ENCODE results near the gene GRIK4.

GRIK4 gene

GRCh38 chr11:120863359-120863758, 351.8 kb downstream of the GRIK4 start:
- no peak for DNase-seq

GRCh38 chr11:120867024-120867423, 355.5 kb downstream of the GRIK4 start:
- no peak for DNase-seq

GRCh38 chr11:120867531-120867930, 356.0 kb downstream of the GRIK4 start:
- DNase-seq = no peak

- DNase-seq = no peak
Measured at GRCh38 chr11:120867988-120868387, 356.4 kb downstream of the GRIK4 start.

GRCh38 chr11:120869097-120869496, 357.5 kb downstream of the GRIK4 start:
- DNase-seq = no peak

- DNase-seq = no peak
Measured at GRCh38 chr11:120869516-120870011, 358.0 kb downstream of the GRIK4 start.

GRCh38 chr11:120871194-120871593, 359.6 kb downstream of the GRIK4 start:
- DNase-seq = no peak

GRCh38 chr11:120871924-120872323, 360.4 kb downstream of the GRIK4 start:
- no peak for DNase-seq

GRCh38 chr11:120873966-120874735, 362.6 kb downstream of the GRIK4 start:
- no peak for DNase-seq

GRCh38 chr11:120875986-120876385, 364.4 kb downstream of the GRIK4 start:
- DNase-seq = no peak

GRCh38 chr11:120877746-120878365, 366.3 kb downstream of the GRIK4 start:
- DNase-seq = no peak

- no peak for DNase-seq
Measured at GRCh38 chr11:120878781-120879180, 367.2 kb downstream of the GRIK4 start.

- DNase-seq = no peak
Measured at GRCh38 chr11:120880498-120881175, 369.1 kb downstream of the GRIK4 start.

GRCh38 chr11:120881596-120881995, 370.0 kb downstream of the GRIK4 start:
- no peak for DNase-seq

GRCh38 chr11:120882175-120882574, 370.6 kb downstream of the GRIK4 start:
- no peak for DNase-seq

GRCh38 chr11:120883404-120884080, 372.0 kb downstream of the GRIK4 start:
- no peak for DNase-seq

- DNase-seq = no peak
Measured at GRCh38 chr11:120884154-120885020, 372.8 kb downstream of the GRIK4 start.

- no peak for DNase-seq
Measured at GRCh38 chr11:120890609-120891320, 379.2 kb downstream of the GRIK4 start.

GRCh38 chr11:120893440-120894201, 382.1 kb downstream of the GRIK4 start:
- no peak for DNase-seq

- DNase-seq = no peak
Measured at GRCh38 chr11:120894202-120894985, 382.8 kb downstream of the GRIK4 start.
